NCI-H2227 (cell line): ENCODE results near the gene PIK3C2B.
A peak's percentile ranks its signal among the peaks of the same experiment; 100 is the strongest.

ENCODE experiments used
- DNase-seq: peaks from one replicate; lab custom pipeline; 2025; ENCODE audit not compliant: unreplicated experiment; lab: John Stamatoyannopoulos, UW

Gene PIK3C2B

GRCh38 chr1:204478921-204479320 is 15.7 kb downstream of the PIK3C2B start:
- DNase-seq: no peak

GRCh38 chr1:204478172-204478899 is 16.3 kb downstream of the PIK3C2B start:
- peak; percentile 75 for DNase-seq

- no peak for DNase-seq
Observed at GRCh38 chr1:204477036-204477740, 17.4 kb downstream of the PIK3C2B start.

GRCh38 chr1:204476563-204476962 is 18.0 kb downstream of the PIK3C2B start:
- DNase-seq: no peak

- no peak for DNase-seq
Observed at GRCh38 chr1:204475656-204476432, 18.8 kb downstream of the PIK3C2B start.

GRCh38 chr1:204473400-204473965 is 21.1 kb downstream of the PIK3C2B start:
- DNase-seq: no peak

- no peak for DNase-seq
Observed at GRCh38 chr1:204472660-204473059, 21.9 kb downstream of the PIK3C2B start.

- DNase-seq: no peak
Observed at GRCh38 chr1:204471687-204472086, 22.9 kb downstream of the PIK3C2B start.

- DNase-seq: no peak
Observed at GRCh38 chr1:204469304-204469703, 25.3 kb downstream of the PIK3C2B start.

GRCh38 chr1:204468766-204469302 is 25.8 kb downstream of the PIK3C2B start:
- DNase-seq: no peak

GRCh38 chr1:204468206-204468605 is 26.4 kb downstream of the PIK3C2B start:
- no peak for DNase-seq

- DNase-seq: no peak
Observed at GRCh38 chr1:204466416-204467405, 27.9 kb downstream of the PIK3C2B start.

GRCh38 chr1:204465546-204466415 is 28.8 kb downstream of the PIK3C2B start:
- DNase-seq: no peak

GRCh38 chr1:204464701-204465100 is 29.9 kb downstream of the PIK3C2B start:
- DNase-seq: no peak

- no peak for DNase-seq
Observed at GRCh38 chr1:204464187-204464631, 30.4 kb downstream of the PIK3C2B start.

GRCh38 chr1:204463125-204464060 is 31.2 kb downstream of the PIK3C2B start:
- no peak for DNase-seq

GRCh38 chr1:204462229-204462561 is 32.4 kb downstream of the PIK3C2B start:
- no peak for DNase-seq
